Endometrium (tissue), 2 donors: Measurements from ENCODE around the gene MTCH2.
"Not testable (repeated sequence)": the region's sequence is repeated elsewhere in the genome, so short reads cannot be mapped to it uniquely, and the experiment has no call there.

Source experiments
- FAIRE-seq: peaks from 2 replicates; lab custom pipeline; 2012; peaks lifted over from hg19 to GRCh38; lab: Jason Lieb, UNC
- donor health status: control.
- donor health status: control.

MTCH2 gene

GRCh38 chr11:47636331-47636730 lies 6.0 kb downstream of the MTCH2 start:
- not testable (repeated sequence) for FAIRE-seq

GRCh38 chr11:47631473-47631872 lies 10.9 kb downstream of the MTCH2 start:
- no peak for FAIRE-seq

GRCh38 chr11:47628026-47628425 lies 14.3 kb downstream of the MTCH2 start:
- FAIRE-seq = no peak

GRCh38 chr11:47626234-47626633 lies 16.1 kb downstream of the MTCH2 start:
- no peak for FAIRE-seq

- no peak for FAIRE-seq
These were observed 21.5 kb downstream of the MTCH2 start for GRCh38 chr11:47620836-47621378.

- FAIRE-seq = no peak
These were observed 24.9 kb downstream of the MTCH2 start for GRCh38 chr11:47617417-47617809.

GRCh38 chr11:47616726-47617416 lies 25.5 kb downstream of the MTCH2 start:
- no peak for FAIRE-seq

- FAIRE-seq = no peak
These were observed 27.1 kb downstream of the MTCH2 start for GRCh38 chr11:47615249-47615648.

- FAIRE-seq = no peak
These were observed 31.0 kb downstream of the MTCH2 start for GRCh38 chr11:47611348-47611794.

- no peak for FAIRE-seq
These were observed 32.7 kb downstream of the MTCH2 start for GRCh38 chr11:47609675-47610074.

GRCh38 chr11:47607380-47607779 lies 35.0 kb downstream of the MTCH2 start:
- FAIRE-seq = no peak

- no peak for FAIRE-seq
These were observed 35.6 kb downstream of the MTCH2 start for GRCh38 chr11:47606731-47607130.

GRCh38 chr11:47605921-47606320 lies 36.4 kb downstream of the MTCH2 start:
- FAIRE-seq = no peak

GRCh38 chr11:47603295-47603694 lies 39.1 kb downstream of the MTCH2 start:
- FAIRE-seq = no peak

GRCh38 chr11:47599902-47600301 lies 42.5 kb downstream of the MTCH2 start:
- no peak for FAIRE-seq

- no peak for FAIRE-seq
These were observed 46.4 kb downstream of the MTCH2 start for GRCh38 chr11:47595967-47596366.

- no peak for FAIRE-seq
These were observed 47.3 kb downstream of the MTCH2 start for GRCh38 chr11:47595029-47595428.

GRCh38 chr11:47593934-47594855 lies 48.2 kb downstream of the MTCH2 start, which contains the start of gene C1QTNF4:
Gene C1QTNF4, minus strand, starts transcription at chr11:47594411. Its CDS starts 3,601 bp downstream, at chr11:47590810.
- no peak for FAIRE-seq

GRCh38 chr11:47593492-47593933 lies 48.8 kb downstream of the MTCH2 start:
- no peak for FAIRE-seq

- no peak for FAIRE-seq
These were observed 49.4 kb downstream of the MTCH2 start for GRCh38 chr11:47592970-47593369.

- FAIRE-seq = no peak
These were observed 50.1 kb downstream of the MTCH2 start for GRCh38 chr11:47592251-47592650.

GRCh38 chr11:47591764-47592163 lies 50.6 kb downstream of the MTCH2 start:
- FAIRE-seq = no peak
